Stimulated activated CD8-positive, alpha-beta memory T cell treated with anti-CD3 and anti-CD28 coated beads, Interleukin-4, amount 100 ng/mL, for 48 hours (primary cell): ENCODE measurements around the gene QKI.

ENCODE experiments used
- DNase-seq: peaks from one replicate; pipeline ENCODE4 v3.0.0-alpha.2; 2020

The QKI gene

DNA sequence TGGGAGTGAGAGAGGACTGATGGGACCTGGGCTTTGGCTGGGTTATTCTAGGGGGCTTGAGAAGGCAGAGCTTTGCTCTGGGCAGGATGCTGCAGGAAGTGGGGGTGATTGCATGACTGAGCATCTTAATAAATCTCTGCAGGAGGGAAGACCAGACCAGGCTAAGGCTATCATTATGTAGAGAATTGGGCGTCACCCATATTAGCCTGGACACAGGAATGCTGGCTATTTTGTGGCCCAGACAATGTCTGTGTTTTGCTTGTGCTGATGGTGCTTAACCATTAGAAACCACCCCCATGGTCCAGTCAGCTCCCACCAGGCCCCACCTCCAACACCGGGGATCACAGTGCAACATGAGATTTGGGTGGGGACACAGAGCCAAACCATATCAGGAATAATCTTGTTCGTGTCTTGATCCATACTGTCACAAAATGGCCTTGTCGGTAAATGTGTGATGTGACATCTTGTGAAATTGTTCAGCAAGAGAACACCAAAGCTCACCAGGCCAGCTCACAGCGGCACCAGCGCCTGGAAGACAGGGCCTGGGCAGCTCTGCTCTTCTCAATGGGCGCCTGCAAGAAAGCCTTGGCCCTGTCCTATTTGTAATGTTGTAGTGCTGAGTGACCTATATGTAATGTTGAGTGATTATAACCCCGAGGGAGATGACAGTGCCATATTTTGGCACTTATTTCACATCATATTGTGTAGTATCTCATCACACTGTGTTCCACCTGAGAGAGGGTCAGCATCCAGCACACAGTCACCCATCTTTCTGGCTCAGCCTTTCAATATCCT is 211.8 kb downstream of the QKI start:
- DNase-seq: no peak

DNA sequence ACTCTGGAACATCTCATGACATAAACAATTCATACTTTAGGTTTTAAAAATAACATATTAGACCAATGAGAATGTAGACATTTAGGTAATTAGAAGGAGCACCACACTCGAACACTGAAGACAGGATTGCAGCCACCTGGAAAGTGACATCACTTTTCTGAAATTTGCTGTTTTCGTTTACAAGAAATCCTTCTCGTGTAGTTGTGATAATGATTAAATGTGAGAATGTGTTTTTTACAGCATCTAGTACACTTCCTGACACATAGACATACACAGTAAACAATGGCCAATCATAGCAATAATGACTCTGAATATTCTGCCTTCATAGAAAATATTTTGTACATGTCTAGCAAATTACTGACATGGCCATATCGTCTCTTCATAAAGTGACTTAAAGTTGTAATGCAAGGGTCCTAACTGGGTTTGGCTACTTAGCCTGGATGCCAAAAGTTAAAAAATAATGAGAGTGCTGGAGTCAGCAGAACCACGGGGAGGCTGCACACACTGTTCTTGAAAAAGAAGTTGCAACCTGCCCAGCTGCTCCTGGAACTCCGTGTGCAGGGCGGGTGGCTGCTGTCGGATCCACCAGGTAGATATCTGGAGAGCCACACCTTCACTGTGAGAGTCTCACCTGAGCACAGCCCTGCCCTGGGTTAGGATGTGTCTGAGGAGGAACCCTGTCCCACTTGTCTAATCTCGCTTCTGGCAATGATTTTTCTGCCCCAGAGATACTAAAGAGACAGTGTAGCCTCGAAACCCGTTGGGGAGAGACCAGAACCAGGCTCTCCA is 212.9 kb downstream of the QKI start:
- DNase-seq: no peak
